ENCODE measurements around the gene TBC1D17. TPM values are rescaled to one million over a fixed set of nuclear protein-coding genes. Genes with fewer than 3 reads are reported as not detected.

Gene TBC1D17
- total RNA-seq, 2 experiments from 2014 or later = 26.3 to 27.4 TPM

Other genes starting within 250 kb of the TBC1D17 start
- 1 to 10 TPM; 5.0 to 5.4 TPM for gene RRAS, start 237.6 kb upstream of the TBC1D17 start, total RNA-seq
- 10 to 100 TPM; 71.7 to 76.5 TPM for gene SCAF1, start 235.5 kb upstream of the TBC1D17 start, total RNA-seq
- 100 to 1,000 TPM; 120 to 122 TPM for gene IRF3, start 211.8 kb upstream of the TBC1D17 start, total RNA-seq
- 10 to 100 TPM; 72.3 to 73.6 TPM for gene BCL2L12, start 211.8 kb upstream of the TBC1D17 start, total RNA-seq
- gene PRMT1, start 200.4 kb upstream of the TBC1D17 start, total RNA-seq = 100 to 1,000 TPM; 538 to 559 TPM
- gene ADM5, start 188.1 kb upstream of the TBC1D17 start, total RNA-seq = 1 to 10 TPM; 7.3 TPM
- gene CPT1C, start 186.6 kb upstream of the TBC1D17 start, total RNA-seq = under 1 TPM; 0.32 to 0.61 TPM
- gene TSKS, start 114.4 kb upstream of the TBC1D17 start, total RNA-seq = under 1 TPM; 0.34 to 0.70 TPM
- gene AP2A1, start 110.7 kb upstream of the TBC1D17 start, total RNA-seq = 10 to 100 TPM; 90.3 to 91.8 TPM
- 10 to 100 TPM; 32.6 to 33.4 TPM for gene FUZ, start 64.4 kb upstream of the TBC1D17 start, total RNA-seq
- gene MED25, start 59.4 kb upstream of the TBC1D17 start, total RNA-seq = 10 to 100 TPM; 44.8 to 48.2 TPM
- gene PTOV1, start 26.5 kb upstream of the TBC1D17 start, total RNA-seq = 10 to 100 TPM; 90.2 to 90.9 TPM
- 10 to 100 TPM; 86.7 to 93.1 TPM for gene PNKP, start 10.1 kb upstream of the TBC1D17 start, total RNA-seq
- 10 to 100 TPM; 31.7 TPM for gene AKT1S1, start 347 bp upstream of the TBC1D17 start, total RNA-seq
- 10 to 100 TPM; 28.9 to 30.8 TPM for gene IL4I1, start 19.2 kb downstream of the TBC1D17 start, total RNA-seq
- 10 to 100 TPM; 34.2 to 38.1 TPM for gene ATF5, start 51.5 kb downstream of the TBC1D17 start, total RNA-seq
- 100 to 1,000 TPM; 206 to 216 TPM for gene NUP62, start 51.8 kb downstream of the TBC1D17 start, total RNA-seq
- gene SIGLEC11, start 83.5 kb downstream of the TBC1D17 start, total RNA-seq = not detected
- gene VRK3, start 147.7 kb downstream of the TBC1D17 start, total RNA-seq = 10 to 100 TPM; 53.4 to 54.9 TPM
- gene ZNF473, start 148.3 kb downstream of the TBC1D17 start, total RNA-seq = 1 to 10 TPM; 8.8 to 9.2 TPM